OCI-LY1 (cell line): Measurements from ENCODE around the gene PRKCA.

Experiments used
- H2AFZ ChIP-seq: fragments of 200-600 bp; sonication (generic), shearing (Covaris generic); 2 replicates; pipeline ENCODE4 v1.6.0; 2014; ENCODE audit warnings: antibody characterized with exemption, mild to moderate bottlenecking, low read length
- H3F3A ChIP-seq: fragments of 200-600 bp; sonication (generic), shearing (Covaris generic); 2 replicates; pipeline ENCODE4 v1.6.0; 2014; ENCODE audit warnings: mild to moderate bottlenecking, antibody characterized with exemption, low read length, moderate library complexity; ENCODE audit not compliant: insufficient read depth
- H3K27ac ChIP-seq: fragments of 200-600 bp; sonication (generic); 2 replicates; pipeline ENCODE4 v1.5.1; 2014; ENCODE audit warnings: low read length, mixed run types, mild to moderate bottlenecking, low read depth; ENCODE audit not compliant: poor library complexity, severe bottlenecking
- H3K27me3 ChIP-seq: fragments of 200-600 bp; sonication (generic); 2 replicates; pipeline ENCODE4 v1.6.0; 2014; ENCODE audit warnings: antibody characterized with exemption, mild to moderate bottlenecking, low read length, moderate library complexity; ENCODE audit not compliant: insufficient read depth
- H3K36me3 ChIP-seq: fragments of 200-600 bp; sonication (generic); 2 replicates; pipeline ENCODE4 v1.6.1; 2014; ENCODE audit warnings: mild to moderate bottlenecking, antibody characterized with exemption, low read length, moderate library complexity, mixed read lengths; ENCODE audit not compliant: insufficient read depth
- H3K4me1 ChIP-seq: fragments of 200-600 bp; sonication (generic); 2 replicates; pipeline ENCODE4 v1.5.1; 2014; ENCODE audit warnings: mild to moderate bottlenecking, low read length, moderate library complexity; ENCODE audit not compliant: insufficient read depth, severe bottlenecking
- H3K4me2 ChIP-seq: fragments of 200-600 bp; sonication (generic), shearing (Covaris generic); 2 replicates; pipeline ENCODE4 v1.6.1; 2014; ENCODE audit warnings: low read length
- H3K4me3 ChIP-seq: fragments of 200-600 bp; sonication (generic); 2 replicates; pipeline ENCODE4 v1.5.1; 2014; ENCODE audit warnings: low read length, low read depth, mild to moderate bottlenecking, mixed read lengths; ENCODE audit not compliant: poor library complexity, severe bottlenecking
- H3K79me2 ChIP-seq: fragments of 200-600 bp; shearing (Covaris generic); 2 replicates; pipeline ENCODE4 v1.6.1; 2016; ENCODE audit warnings: mixed run types, low read length, mixed read lengths; ENCODE audit not compliant: insufficient read depth
- H3K9ac ChIP-seq: fragments of 200-600 bp; sonication (generic), shearing (Covaris generic); 2 replicates; pipeline ENCODE4 v1.6.1; 2014; ENCODE audit warnings: mild to moderate bottlenecking, low read length, mixed read lengths
- H3K9me2 ChIP-seq: fragments of 200-600 bp; sonication (generic), shearing (Covaris generic); 2 replicates; pipeline ENCODE4 v1.6.1; 2014; ENCODE audit warnings: low read depth, mild to moderate bottlenecking, low read length, mixed read lengths
- H3K9me3 ChIP-seq: fragments of 200-600 bp; shearing (Covaris generic); 2 replicates; pipeline ENCODE4 v1.6.1; 2014; ENCODE audit warnings: low read length, mixed read lengths
- H4K20me1 ChIP-seq: fragments of 200-600 bp; sonication (generic), shearing (Covaris generic); 2 replicates; pipeline ENCODE4 v1.6.0; 2016; ENCODE audit warnings: mild to moderate bottlenecking, low read length; ENCODE audit not compliant: insufficient read depth
- CTCF ChIP-seq: fragments of 200-600 bp; sonication (generic), shearing (Covaris generic); IDR thresholded peaks from 2 replicates; pipeline ENCODE4 v1.5.1; 2017; ENCODE audit warnings: mild to moderate bottlenecking, antibody characterized with exemption, low read length, moderate library complexity, mixed read lengths
- EZH2 ChIP-seq: fragments of 200-600 bp; sonication (generic), shearing (Covaris generic); IDR thresholded peaks from 2 replicates; pipeline ENCODE4 v1.8.0; 2017; ENCODE audit warnings: borderline replicate concordance, mixed run types, mild to moderate bottlenecking, antibody characterized with exemption, low read length, moderate library complexity, mixed read lengths

Gene PRKCA

DNA sequence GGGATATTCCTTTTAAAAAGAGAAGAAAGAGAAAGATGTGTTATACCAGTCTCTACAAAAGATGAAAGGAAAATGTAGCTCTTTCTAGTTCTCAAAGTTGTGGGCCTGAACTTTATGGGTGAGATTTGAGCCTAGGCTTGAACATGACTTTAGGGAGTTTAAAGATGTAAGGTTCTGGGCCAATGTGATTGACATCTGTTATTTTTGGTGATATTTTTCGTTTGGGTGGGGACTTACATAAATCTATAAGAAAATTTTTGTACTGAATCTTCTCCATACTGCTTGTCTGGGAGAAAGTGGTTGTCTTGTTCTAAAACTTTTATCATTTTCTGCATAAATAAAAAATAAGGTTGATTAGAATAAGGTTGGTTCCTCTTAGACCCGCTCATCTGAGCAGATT, 4.8 kb downstream of the PRKCA start:
- no peak overlapping the region for H3K4me2 ChIP-seq
- no peak overlapping the region for H3K27ac ChIP-seq
- peaks cover 34% of the 10 kb centered on the region for H3K79me2 ChIP-seq

DNA sequence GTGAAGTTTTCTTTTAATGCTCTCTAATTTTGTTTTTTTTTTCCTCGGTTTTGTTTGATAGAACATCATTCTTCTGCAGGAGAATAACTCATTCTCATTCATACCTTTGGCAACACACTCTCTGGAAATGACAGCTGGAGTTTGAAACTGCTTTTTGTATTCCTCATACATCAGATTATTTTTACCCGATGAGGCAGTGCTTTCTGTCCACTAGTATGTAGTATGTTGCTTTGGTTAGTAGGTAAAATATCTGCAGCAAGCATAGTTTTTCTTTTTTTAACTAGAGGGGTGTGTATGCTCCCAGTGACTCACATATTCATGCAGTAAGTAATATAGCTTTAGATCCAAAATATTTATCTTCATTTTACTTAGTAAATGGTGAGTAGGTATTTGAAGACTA, 6.4 kb downstream of the PRKCA start:
- no peaks in the 10 kb centered on the region for H3K9me3 ChIP-seq
- H3F3A ChIP-seq = no peaks in the 10 kb centered on the region
- no peaks in the 10 kb centered on the region for H3K9me2 ChIP-seq
- no peaks in the 10 kb centered on the region for H3K27me3 ChIP-seq
- no peak overlapping the region for H3K4me3 ChIP-seq
- H3K4me1 ChIP-seq = peaks cover 49% of the 10 kb centered on the region
- H4K20me1 ChIP-seq = no peaks in the 10 kb centered on the region
- TF ChIP-seq EZH2 (no peak), CTCF (no peak)
- peaks cover 37% of the 10 kb centered on the region for H3K79me2 ChIP-seq
- no peak overlapping the region for H3K27ac ChIP-seq
- H3K9ac ChIP-seq = no peak overlapping the region
- H3K36me3 ChIP-seq = peaks cover 39% of the 10 kb centered on the region
- no peak overlapping the region for H2AFZ ChIP-seq
- no peak overlapping the region for H3K4me2 ChIP-seq

More for the DNA sequence above, 4.8 kb downstream of the PRKCA start:
- Histone ChIP-seq H4K20me1 (no peaks in the 10 kb centered on the region), H3K27me3 (no peaks in the 10 kb centered on the region), H3K4me3 (no peak overlapping the region), H2AFZ (no peak overlapping the region), H3K9ac (no peak overlapping the region), H3K9me3 (no peaks in the 10 kb centered on the region), H3F3A (no peaks in the 10 kb centered on the region), H3K9me2 (no peaks in the 10 kb centered on the region), H3K36me3 (peaks cover 39% of the 10 kb centered on the region), H3K4me1 (peaks cover 40% of the 10 kb centered on the region)
- TF ChIP-seq EZH2 (no peak), CTCF (no peak)

GRCh38 chr17:66309793-66310192, 7.4 kb downstream of the PRKCA start:
- TF ChIP-seq EZH2 (no peak), CTCF (no peak)
- Histone ChIP-seq H3K9me2 (no peaks in the 10 kb centered on the region), H3F3A (no peaks in the 10 kb centered on the region), H3K4me1 (peaks cover 46% of the 10 kb centered on the region), H3K79me2 (peaks cover 31% of the 10 kb centered on the region), H3K4me2 (no peak overlapping the region), H3K27ac (no peak overlapping the region), H3K9me3 (no peaks in the 10 kb centered on the region), H3K27me3 (no peaks in the 10 kb centered on the region), H4K20me1 (no peaks in the 10 kb centered on the region), H3K9ac (no peak overlapping the region), H2AFZ (no peak overlapping the region), H3K36me3 (peaks cover 39% of the 10 kb centered on the region), H3K4me3 (no peak overlapping the region)
